Heart right ventricle (tissue), 16 donors: Measurements from ENCODE around the gene MUSTN1. TPM values are rescaled to one million over a fixed set of nuclear protein-coding genes. Genes with fewer than 3 reads are reported as not detected.

Experiments
- ATAC-seq, 8 donors: fragments of 200-7000 bp; cut with Tn5 transposase; one replicate each; pipeline ENCODE4 v1.9.1; 2020; ENCODE audit warnings: mild to moderate bottlenecking in 8 of 8, moderate library complexity in 8 of 8, moderate number of reproducible peaks in 1 of 8
- DNase-seq, 2 donors: peaks; one replicate each; pipeline ENCODE4 v3.0.0-alpha.2; 2020
- H3K27ac ChIP-seq, 10 donors: fragments of 200-600 bp; sonication (generic) in 2 of 10; one replicate each; pipeline versions ENCODE4 v1.5.0 to v1.8.0; 2020 to 2022; ENCODE audit warnings: mild to moderate bottlenecking in 3 of 10
- H3K27me3 ChIP-seq, 7 donors: fragments of 200-600 bp; one replicate each; pipeline ENCODE4 v1.8.0; 2021 to 2022; ENCODE audit warnings: mild to moderate bottlenecking in 2 of 7
- H3K36me3 ChIP-seq, 9 donors: fragments of 200-600 bp; sonication (generic) in 1 of 9; one replicate each; pipeline versions ENCODE4 v1.5.0 to v1.8.0; 2020 to 2022; ENCODE audit warnings: mild to moderate bottlenecking in 2 of 9
- H3K4me1 ChIP-seq, 9 donors: fragments of 200-600 bp; sonication (generic) in 1 of 9; one replicate each; pipeline versions ENCODE4 v1.5.0 to v1.8.0; 2020 to 2022; ENCODE audit warnings: mild to moderate bottlenecking in 4 of 9
- H3K4me3 ChIP-seq, 10 donors: fragments of 200-600 bp; sonication (generic) in 2 of 10; one replicate each; pipeline versions ENCODE4 v1.5.0 to v1.8.0; 2020 to 2022; ENCODE audit warnings: mild to moderate bottlenecking in 7 of 10, moderate library complexity in 2 of 10
- H3K9me3 ChIP-seq, 11 donors: fragments of 200-600 bp in 10 of 11; sonication (generic) in 2 of 11; one replicate each; pipeline versions ENCODE4 v1.5.0 to v1.8.0; 2013 to 2022; ENCODE audit warnings: mild to moderate bottlenecking in 2 of 11, control low read depth in 1 of 11, moderate library complexity in 1 of 11
- WGBS, 2 donors: extraction: QIAGEN DNeasy Blood & Tissue Kit; methylation state at CpG; one replicate each; pipeline ENCODE4 v1.1.7; 2013; ENCODE audit warnings: inconsistent platforms in 1 of 2; 5-methylcytosine and 5-hydroxymethylcytosine counted together
- intact Hi-C, 10 donors: fragments of 100-400 bp; cut with DNase I; formaldehyde crosslinking; loops; one replicate each; pipeline versions ENCODE4 v1.11.1 to v1.14.2; 2022
- polyA plus RNA-seq, 2 donors: library from polyadenylated mRNA; stranded (reverse); fragments of 200-250 nt; gene quantifications; one replicate each; pipeline ENCODE4 v1.2.3, GENCODE V29; 2013
- total RNA-seq, 10 donors: library from RNA; stranded (reverse); fragmentation: NEBNext Ultra II Directional in 3 of 10; extraction: Animal tissue kit (Norgen Biotek cat#: 25700) in 3 of 10; gene quantifications; one replicate each; pipeline versions ENCODE4 v1.2.1 to v1.2.4, GENCODE V29; 2021 to 2023
- TF ChIP-seq, protein P1 (sequence below), 9 donors: fragments of 200-600 bp; sonication (generic) in 2 of 9; IDR thresholded peaks; one replicate each; pipeline versions ENCODE4 v1.5.0 to v1.8.0; 2021 to 2022; ENCODE audit warnings: antibody characterized with exemption in 9 of 9, mild to moderate bottlenecking in 5 of 9, moderate library complexity in 1 of 9
- donor health status: Arrhythmogenic right ventricular cardiomyopathy.
- donor health status: ischemic (EF 13 %, LVEDD 7.1; RV severe dilation, severe dysfunction).
- donor health status: healthy with polysubstance abuse.
- donor health status: DM: no; HTN: yes; CAD: no.
- donor health status: DM: no; HTN: no; CAD: no.
- donor health status: ischemic (EF 25% LVEDD 6.9; RV normal size, moderate dysfunction).
- donor health status: ischemic (EF 25% LVEDD 5.7; RV mildly dilated, moderate dysfunction).
- donor health status: healthy.
- donor health status: DM: yes; HTN: yes; CAD: no.
- donor health status: Ischemic cardiomyopathy.
- donor health status: ischemic (EF 35%, LVEDD 5.7; RV mildly dilated, moderate dysfunction).
- donor health status: nonischemic (EF 11% LVEDD 7.7; RV severe dilation, severe dysfunction).
- donor health status: DM: yes; HTN: yes; CAD: no.
- donor health status: PGD.
- donor health status: ischemic (EF 29% LVEDD 5.4; RV normal size, mild dysfunction).
- donor health status: nonischemic (EF 23%, LVEDD 6.1; RV moderate dilation, normal function).

Gene MUSTN1
- total and polyA plus RNA-seq, 12 donors, result 13.0 to 182 (median 40.4) TPM

DNA sequence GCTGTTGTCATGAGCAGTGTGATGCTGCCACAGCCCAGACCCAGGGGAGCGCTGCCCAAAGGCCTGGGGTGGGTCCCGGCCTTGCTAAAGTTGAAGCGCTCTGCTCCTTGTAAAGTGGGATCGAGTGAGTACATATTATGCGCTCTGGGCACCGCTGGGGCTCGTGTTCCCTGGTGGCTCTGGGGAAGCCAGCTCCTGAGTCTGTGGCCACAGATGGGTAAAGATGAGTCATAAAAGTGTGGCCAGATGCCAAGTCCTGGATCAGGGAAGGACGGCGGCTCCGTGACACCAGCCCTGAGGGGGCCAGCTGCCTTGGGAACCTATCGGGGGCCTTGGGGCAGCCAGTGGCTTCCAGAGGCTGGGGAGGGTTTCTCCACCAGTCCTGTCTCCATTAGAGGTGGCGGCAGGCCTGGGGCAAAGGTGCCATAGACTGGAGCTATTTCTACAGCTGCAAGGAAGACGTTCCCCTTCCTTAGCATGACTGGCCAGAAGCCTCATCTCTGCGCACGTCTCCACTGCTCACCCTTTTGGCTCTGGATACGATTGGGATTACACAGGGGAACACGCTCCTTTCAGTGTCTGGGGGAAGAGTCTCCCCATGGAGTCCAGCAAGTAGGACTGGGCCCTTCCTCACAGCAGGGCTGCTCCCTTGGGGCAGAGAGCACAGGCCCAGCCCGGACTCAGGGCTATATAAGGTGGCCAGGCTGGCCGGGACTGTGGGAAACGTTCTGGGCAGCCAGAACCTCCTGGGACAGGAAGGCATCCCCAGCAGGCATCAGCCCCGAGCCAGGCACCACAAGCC, 3.1 kb downstream of the MUSTN1 start:
- Histone ChIP-seq H3K36me3 (peaks cover 0 to 24% (median 0%) of the 10 kb centered on the region in 9 donors), H3K9me3 (no peaks in the 10 kb centered on the region), H3K27ac (peak overlapping the region in 8 of 10 donors; percentile 3 to 58 (median 34)), H3K4me1 (peaks cover 15 to 55% (median 38%) of the 10 kb centered on the region in 9 donors), H3K4me3 (peak overlapping the region in 1 of 10 donors; percentile 5), H3K27me3 (no peaks in the 10 kb centered on the region)
- TF ChIP-seq, protein P1, sequence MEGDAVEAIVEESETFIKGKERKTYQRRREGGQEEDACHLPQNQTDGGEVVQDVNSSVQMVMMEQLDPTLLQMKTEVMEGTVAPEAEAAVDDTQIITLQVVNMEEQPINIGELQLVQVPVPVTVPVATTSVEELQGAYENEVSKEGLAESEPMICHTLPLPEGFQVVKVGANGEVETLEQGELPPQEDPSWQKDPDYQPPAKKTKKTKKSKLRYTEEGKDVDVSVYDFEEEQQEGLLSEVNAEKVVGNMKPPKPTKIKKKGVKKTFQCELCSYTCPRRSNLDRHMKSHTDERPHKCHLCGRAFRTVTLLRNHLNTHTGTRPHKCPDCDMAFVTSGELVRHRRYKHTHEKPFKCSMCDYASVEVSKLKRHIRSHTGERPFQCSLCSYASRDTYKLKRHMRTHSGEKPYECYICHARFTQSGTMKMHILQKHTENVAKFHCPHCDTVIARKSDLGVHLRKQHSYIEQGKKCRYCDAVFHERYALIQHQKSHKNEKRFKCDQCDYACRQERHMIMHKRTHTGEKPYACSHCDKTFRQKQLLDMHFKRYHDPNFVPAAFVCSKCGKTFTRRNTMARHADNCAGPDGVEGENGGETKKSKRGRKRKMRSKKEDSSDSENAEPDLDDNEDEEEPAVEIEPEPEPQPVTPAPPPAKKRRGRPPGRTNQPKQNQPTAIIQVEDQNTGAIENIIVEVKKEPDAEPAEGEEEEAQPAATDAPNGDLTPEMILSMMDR (IDR thresholded peaks at IDR 0.05), result no peak
- peak in 7 of 8 donors; percentile 2 to 45 (median 22) for ATAC-seq
- intact Hi-C loops, result loop anchor here in 1 of 10 donors (5.0 kb wide), 1 partner anchor 59 kb away; the partner anchor contains the start of gene NEK4
- 49 to 62% methylated on average over 21 of the region's 21 CpGs for WGBS, 2 donors
- DNase-seq, result peak; percentile 41 to 54

DNA sequence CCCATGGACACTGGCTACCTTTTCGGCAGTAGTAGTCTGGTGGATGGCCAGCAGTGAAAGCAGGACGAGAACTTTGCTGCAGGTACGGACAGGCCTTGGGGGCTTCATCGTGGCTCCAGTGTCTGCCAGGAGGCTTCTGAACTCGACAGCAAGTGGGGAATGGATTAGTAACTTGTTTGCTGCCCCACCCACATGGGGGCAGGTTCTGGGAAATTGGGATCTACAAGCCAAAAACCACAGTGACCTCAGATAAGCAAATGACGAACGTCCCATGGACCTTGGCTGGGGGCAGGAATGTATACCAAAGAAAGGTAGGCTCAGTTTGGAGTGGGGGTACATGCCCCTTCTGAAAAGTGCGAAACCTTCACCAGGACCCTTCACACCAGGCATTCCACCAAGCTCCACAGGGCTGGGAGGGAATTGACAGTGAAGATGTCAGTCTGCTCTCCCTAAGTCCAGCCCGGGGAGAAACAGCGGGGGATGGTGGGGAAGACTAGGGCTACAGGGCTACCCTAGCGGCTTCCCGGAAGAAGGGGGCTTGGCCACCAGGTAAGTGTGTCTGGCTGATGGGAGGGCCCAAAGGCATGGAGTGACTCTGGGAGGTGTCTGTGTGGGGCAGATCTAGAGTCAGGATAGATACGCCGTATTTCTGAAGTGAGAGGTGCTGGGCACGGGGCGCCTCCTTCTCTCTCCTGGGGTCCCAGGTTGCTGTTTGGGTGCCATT, 4.1 kb downstream of the MUSTN1 start, which contains the start of gene ITIH4:
ITIH4 (minus strand) TSS at position 138 of the 724 bp plus-strand sequence; CDS start at position 108, 30 bp downstream.
- Histone ChIP-seq H3K27ac (peak within 1 kb of the TSS in 8 of 10 donors; percentile 3 to 58 (median 34)), H3K9me3 (no peaks in the 10 kb centered on the region), H3K36me3 (peaks cover 0 to 21% (median 0%) of the 10 kb centered on the region in 9 donors), H3K4me3 (no peak within 1 kb of the TSS), H3K4me1 (peaks cover 13 to 45% (median 29%) of the 10 kb centered on the region in 9 donors), H3K27me3 (no peaks in the 10 kb centered on the region)
- no peak for ATAC-seq
- TF ChIP-seq, protein P1 (IDR thresholded peaks at IDR 0.05), result no peak
- 80 to 83% methylated on average over 16 of the region's 16 CpGs for WGBS, 2 donors
- DNase-seq, result no peak
- intact Hi-C loops, result loop anchor here in 1 of 10 donors (5.0 kb wide), 1 partner anchor 58 kb away; the partner anchor contains the start of gene NEK4

- Histone ChIP-seq H3K4me1 (peaks cover 8 to 38% (median 22%) of the 10 kb centered on the region in 9 donors), H3K4me3 (no peak overlapping the region), H3K27me3 (no peaks in the 10 kb centered on the region), H3K36me3 (peaks cover 0 to 28% (median 0%) of the 10 kb centered on the region in 9 donors), H3K27ac (no peak overlapping the region), H3K9me3 (no peaks in the 10 kb centered on the region)
- intact Hi-C loops, result loop anchor here in 1 of 10 donors (5.0 kb wide), 1 partner anchor 58 kb away; the partner anchor contains the start of gene NEK4
- ATAC-seq (no peak), DNase-seq (no peak)
- TF ChIP-seq, protein P1 (IDR thresholded peaks at IDR 0.05), result no peak
- WGBS, 2 donors, result 93 to 94% methylated on average over 10 of the region's 10 CpGs
Observed at GRCh38 chr3:52829906-52830463, 4.8 kb downstream of the MUSTN1 start.

- Histone ChIP-seq H3K27me3 (no peaks in the 10 kb centered on the region), H3K4me3 (no peak overlapping the region), H3K9me3 (no peaks in the 10 kb centered on the region), H3K36me3 (peaks cover 0 to 33% (median 0%) of the 10 kb centered on the region in 9 donors), H3K4me1 (peaks cover 6 to 34% (median 20%) of the 10 kb centered on the region in 9 donors), H3K27ac (no peak overlapping the region)
- no peak for ATAC-seq
- 89 to 98% methylated on average over 3 of the region's 3 CpGs for WGBS, 2 donors
- TF ChIP-seq, protein P1 (IDR thresholded peaks at IDR 0.05), result no peak
- no peak for DNase-seq
- intact Hi-C loops, result no loop called here
Observed at GRCh38 chr3:52829482-52829881, 5.3 kb downstream of the MUSTN1 start.
